ENCODE results near the gene CCDC74B.
"Not testable (repeated sequence)": the region's sequence is repeated elsewhere in the genome, so short reads cannot be mapped to it uniquely, and the experiment has no call there.

The CCDC74B gene

GRCh38 chr2:130145006-130145414 lies at the start of gene CCDC74B:
TSS of gene CCDC74B (minus strand) at chr2:130145112. CDS start at chr2:130144996, 116 bp downstream.
- peak; percentile 25 for DNase-seq (ENCODE audit: low read depth)

- not testable (repeated sequence) for DNase-seq (ENCODE audit: low read depth)
Observed at GRCh38 chr2:130193824-130194223, 48.9 kb upstream of the CCDC74B start.

DNA sequence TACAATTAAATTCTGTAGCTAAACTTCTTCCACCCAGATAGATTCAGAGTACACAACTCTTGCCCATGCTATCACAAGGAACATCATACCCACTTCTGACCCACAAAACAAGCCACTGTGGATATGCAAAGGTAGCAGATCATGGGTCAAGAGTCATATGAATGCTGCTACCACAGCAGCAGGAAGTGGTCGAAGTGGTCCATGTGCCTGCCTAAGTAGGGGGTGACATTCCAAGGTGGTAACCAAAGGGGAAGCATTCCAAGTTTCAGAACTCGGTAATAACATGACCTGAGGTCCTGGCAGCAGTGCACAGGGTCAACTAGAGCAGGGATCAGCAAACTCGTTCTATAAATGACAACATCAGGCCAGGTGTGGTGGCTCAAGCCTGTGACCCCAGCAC lies 47.5 kb upstream of the CCDC74B start:
- not testable (repeated sequence) for DNase-seq (ENCODE audit: low read depth)

DNA sequence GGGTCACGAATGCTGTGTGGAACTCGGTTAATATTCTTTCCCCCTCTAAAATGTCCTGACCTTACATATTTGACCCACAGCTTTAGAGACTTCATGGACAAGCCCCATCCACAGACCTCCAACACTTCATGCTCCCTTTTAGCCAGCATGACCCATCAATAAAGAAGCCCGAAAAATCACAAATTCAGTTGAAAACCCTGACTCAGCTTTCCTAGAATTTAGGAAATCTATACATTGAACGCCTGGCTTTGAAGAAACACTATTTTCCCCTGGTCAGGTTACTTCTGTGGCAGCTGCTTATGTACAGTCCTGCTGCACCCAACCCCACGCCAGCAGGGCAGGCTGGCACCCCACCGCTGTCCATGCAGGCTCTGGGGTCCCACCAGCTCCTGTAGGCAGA lies 46.4 kb upstream of the CCDC74B start:
- DNase-seq (ENCODE audit: low read depth): not testable (repeated sequence)

GRCh38 chr2:130190237-130190636 lies 45.3 kb upstream of the CCDC74B start:
- DNase-seq (ENCODE audit: low read depth): no peak

DNA sequence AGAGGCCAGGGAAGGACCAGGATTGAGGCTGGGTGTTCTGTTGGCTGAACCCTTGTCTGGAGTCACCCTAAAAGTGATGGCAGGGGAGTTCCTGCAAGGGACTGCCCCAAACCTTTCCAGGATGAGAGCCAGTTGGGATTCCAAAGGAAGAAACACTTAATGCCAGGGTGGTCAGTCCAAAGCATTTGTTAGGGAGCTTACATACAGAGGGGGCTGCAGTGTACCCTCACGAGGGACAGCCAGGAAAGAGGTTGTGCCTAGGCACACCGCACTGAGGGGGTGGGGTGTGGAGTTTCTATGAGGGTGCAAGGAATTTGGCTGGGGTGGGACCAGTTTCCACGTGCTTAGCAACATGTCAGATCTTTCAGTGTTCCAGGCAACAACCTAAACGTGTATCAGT lies 44.0 kb upstream of the CCDC74B start:
- not testable (repeated sequence) for DNase-seq (ENCODE audit: low read depth)

DNA sequence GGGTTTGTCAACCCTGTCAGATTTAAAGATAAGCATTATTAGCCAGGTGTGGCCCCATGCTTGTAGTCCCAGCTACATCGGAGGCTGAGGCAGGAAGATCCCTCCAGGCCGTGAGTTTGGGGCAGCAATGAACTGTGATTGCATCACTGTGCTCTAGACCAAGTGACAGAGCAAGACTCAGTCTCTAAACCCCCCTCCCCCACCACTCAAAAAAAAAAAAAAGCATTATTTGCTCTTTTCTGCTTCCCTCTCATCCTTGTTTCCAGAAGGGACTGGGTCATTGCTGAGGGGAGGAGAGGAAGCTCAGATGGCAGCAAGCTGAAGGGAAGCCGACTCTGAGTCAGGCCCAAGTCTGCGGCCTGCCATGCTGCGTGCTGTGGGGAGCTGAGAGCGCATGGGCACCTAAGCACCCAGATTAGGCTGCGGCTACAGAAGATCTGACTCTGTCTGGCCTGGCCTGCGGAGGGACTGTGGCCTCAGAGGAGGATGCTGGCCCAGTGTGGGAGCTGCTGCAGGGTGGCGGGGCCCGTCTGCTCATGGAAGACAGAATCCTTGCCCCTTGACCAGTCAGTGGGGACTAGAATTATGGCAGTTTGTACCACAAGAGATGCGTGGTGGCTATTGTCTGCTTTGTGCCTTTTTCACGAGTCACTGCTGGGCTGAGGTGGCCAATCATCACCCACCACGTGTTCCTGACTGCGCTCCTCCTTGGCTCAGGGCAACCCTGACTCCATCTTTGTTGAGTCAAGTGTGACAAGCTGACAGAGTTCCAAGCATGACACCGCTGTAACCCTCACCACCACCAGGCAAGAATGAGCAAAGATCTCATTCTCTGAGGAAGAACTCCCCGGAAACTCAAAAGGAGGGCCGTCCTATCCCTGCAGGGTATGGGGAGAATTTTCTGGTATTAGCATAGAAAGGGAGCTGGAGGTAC lies 43.2 kb upstream of the CCDC74B start:
- not testable (repeated sequence) for DNase-seq (ENCODE audit: low read depth)

DNA sequence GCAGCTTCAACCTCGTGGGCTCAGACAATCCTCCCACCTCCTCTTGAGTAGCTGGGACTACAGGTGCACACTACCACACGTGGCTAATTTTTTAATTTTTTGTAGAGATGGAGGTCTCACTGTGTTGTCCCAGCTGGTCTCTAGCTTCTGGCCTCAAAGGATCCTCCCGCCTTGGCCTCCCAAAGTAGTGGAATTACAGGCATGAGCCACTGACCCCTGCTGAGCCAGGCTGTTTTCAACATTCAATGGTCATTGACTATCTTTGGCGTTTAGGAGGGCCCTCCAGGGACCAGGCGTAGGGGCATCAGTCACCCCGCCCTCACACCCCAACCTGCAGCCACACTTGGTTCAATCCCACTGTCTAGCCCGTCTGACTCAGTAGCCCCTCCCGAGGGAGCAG lies 42.4 kb upstream of the CCDC74B start:
- DNase-seq (ENCODE audit: low read depth): no peak

DNA sequence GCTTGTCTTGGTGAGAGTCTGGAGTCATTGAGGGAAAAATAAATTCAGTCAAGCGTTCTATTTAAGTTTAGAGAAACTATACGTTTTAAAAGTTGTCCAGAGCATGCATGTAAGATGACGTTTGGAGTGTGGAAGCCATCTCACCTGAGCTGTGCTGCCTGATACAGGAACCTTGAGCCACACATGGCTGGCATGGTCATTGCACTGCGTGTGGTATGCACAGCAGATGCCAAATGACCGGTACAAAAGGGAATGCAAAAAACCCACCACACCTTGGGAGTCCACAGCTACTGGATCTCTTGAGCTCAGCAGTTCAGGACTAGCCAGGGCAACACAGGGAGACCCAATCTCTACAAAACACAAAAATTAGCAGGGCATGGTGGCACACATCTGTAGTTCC lies 41.5 kb upstream of the CCDC74B start:
- no peak for DNase-seq (ENCODE audit: low read depth)

DNA sequence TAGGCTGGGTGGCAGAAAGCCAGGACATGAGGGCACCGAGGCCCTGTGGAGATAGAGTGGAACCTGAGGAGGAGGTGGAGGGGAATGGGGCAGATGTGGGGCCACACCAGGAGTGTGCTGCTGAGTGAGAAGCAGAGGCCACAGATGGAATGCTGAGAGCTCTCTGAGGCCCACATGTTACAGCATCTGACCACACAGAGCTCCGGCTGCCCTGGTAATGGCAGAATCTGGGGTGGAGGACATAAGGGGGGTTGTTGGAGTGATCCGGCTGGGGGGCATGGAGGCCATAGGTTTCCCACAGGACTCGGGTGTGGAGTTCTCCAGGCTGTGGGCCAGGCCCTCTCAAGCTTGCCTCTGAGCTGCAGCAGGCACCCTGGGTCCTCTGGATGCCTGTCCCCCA lies 41.0 kb upstream of the CCDC74B start:
- no peak for DNase-seq (ENCODE audit: low read depth)

DNA sequence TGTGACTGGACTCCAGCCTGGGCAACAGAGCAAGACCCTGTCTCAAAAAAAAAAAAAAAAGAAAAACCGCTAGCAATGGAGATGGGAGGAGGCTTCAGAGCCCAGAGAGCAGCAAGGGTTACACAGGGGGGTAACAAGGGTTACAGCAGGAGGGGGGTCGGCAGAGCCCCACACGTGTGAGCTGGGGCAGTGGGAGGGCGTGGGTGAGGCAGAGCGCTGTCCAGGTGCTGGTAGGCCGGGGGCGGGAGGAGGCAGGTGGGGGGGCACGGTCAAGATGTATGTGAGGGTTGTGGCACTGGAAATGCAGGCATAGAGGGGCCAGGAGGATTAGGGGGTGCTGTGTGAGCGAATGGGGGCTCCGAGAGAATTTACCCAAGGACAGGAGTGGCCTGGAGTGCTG lies 40.5 kb upstream of the CCDC74B start:
- no peak for DNase-seq (ENCODE audit: low read depth)

GRCh38 chr2:130183512-130184373 lies 38.8 kb upstream of the CCDC74B start:
- peak; percentile 38 for DNase-seq (ENCODE audit: low read depth)

DNA sequence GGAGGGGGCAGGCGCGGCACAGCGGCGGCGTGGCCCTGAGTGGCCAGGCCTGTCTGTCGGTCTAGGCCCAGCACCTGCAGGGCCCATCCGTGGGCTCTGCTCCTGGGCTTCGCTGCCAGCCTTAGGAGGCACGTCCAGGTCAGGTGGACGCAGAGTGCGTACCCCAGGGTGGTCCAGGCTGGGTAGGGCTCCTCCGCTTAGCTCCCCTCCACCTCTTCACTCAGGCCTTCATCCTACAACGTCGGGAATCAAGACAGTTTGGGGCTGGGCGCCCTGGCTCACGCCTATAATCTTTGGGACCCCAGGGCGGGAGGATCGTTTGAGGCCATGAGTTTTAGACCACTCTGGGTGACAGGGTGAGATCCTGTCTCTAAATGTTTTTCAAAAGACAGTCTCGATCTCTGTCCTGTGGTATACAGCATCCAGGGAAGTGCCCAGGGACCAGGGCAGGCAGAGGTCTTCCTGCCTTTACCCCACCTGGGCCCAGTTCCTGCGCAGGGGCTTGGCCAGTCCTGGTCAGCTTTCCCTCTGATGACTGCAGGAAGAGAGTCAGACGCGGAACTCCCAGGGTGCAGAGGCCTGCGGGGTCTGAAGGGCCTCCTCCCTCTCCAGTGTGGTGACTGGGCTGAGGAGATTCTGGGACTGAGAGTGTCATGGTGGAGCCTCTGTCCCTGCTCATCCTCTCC lies 38.1 kb upstream of the CCDC74B start:
- peak; percentile 20 for DNase-seq (ENCODE audit: low read depth)

DNA sequence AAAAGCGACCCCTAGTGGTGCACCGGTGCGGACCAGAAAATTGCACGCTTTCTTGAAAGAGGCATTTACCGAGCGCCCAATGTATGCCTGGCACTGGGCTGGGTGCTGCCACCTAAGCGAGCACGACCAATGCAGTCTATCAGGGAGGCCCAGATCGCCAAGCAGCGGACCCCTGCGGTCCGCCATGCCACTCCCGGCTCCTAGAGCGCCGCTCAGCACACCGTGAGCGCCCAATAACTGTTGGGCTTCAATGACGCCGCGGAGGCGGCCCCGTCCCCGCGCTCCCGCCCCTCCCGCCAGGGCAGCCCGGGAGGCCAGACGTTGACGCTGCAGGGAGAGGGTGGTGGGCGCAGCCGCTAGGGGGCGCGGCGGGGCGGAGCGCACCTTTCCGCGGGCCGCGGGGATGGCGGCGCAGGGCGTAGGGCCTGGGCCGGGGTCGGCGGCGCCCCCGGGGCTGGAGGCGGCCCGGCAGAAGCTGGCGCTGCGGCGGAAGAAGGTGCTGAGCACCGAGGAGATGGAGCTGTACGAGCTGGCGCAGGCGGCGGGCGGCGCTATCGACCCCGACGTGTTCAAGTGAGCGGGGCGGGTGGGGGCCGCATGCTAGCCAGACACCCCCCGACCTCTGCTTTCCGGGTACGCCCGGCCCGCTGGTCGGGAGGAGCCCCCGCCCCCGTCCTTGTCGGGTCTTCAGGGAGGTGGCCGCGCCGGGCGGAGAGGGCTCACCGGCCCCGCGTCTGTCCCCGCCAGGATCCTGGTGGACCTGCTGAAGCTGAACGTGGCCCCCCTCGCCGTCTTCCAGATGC lies 37.2 kb upstream of the CCDC74B start, which contains the start of gene MZT2B:
Gene MZT2B, plus strand, starts transcription at position 383 of the 803 bp plus-strand sequence. Its CDS starts 21 bp downstream, at position 404.
- DNase-seq (ENCODE audit: low read depth): peak; percentile 79

DNA sequence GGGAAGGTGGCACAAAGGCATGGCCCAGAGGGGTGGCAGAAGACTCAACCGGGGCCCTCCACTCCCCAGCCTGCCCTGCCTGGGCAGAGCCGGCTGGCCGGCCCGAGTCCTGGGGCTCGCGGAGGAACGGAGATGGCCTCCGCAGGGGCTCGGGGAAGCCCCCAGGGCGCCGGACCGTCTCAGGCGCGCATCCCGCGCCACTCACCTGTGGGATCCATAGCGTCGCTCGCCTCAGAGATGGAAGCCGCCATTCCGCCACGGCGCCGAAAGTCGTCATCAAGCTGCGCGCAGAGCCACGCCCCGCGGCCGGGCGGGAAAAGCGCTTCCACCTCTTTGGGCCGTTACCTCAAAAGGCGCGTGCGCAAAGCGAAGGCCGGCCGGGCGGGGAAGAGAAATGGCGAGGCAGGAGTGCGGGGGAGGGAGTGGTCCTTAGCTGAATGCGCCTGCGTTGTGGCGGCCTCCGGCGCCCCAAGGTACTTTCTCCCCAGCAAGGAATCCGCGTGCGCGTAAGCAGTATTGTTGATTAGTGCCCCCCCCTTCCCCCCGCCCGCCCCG lies 36.5 kb upstream of the CCDC74B start, which contains the start of gene SMPD4:
Gene SMPD4, minus strand, starts transcription at position 278 of the 555 bp plus-strand sequence. CDS start 5,010 bp downstream, outside the sequence.
- peak; percentile 94 for DNase-seq (ENCODE audit: low read depth)

DNA sequence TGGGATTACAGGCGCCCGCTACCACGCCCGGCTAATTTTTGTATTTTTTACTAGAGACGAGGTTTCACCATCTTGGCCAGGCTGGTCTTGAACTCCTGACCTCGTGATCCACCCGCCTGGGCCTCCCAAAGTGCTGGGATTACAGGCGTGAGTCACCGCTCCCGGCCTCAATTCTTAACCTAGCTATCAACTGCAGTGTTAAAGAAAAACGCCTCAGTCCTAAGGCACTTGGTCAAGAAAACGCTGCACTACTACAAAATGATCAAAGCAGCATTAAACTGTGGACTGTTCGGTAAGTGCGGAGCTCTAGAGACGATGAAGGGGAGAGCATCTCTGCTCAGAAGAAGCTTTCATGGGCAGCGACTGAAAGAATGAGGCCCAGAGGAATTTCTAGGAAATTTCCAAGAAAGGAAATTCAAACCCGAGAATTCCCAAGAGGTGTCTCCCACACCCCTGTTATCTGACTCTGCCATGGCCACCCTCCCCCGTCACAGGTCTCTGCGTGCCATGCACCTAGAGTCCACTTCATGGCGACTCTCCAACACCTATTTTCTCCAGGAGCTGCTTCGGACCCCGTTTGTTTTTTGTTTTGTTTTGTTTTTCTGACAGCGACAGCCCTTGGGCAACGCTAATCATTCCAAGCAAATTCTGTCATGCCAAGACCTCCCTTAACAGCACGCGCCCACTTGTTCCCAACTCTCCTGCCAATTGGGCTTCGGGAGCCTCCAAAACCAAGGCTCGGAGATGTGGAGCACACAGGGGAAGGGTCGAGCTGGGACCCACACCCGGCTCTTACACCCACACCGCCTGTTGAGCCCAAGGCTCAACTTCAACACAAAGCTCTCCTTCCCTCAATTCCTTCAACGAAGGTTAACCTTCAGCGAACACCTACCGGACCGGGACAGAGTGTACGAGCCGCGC lies 35.8 kb upstream of the CCDC74B start:
- peak; percentile 47 for DNase-seq (ENCODE audit: low read depth)

DNA sequence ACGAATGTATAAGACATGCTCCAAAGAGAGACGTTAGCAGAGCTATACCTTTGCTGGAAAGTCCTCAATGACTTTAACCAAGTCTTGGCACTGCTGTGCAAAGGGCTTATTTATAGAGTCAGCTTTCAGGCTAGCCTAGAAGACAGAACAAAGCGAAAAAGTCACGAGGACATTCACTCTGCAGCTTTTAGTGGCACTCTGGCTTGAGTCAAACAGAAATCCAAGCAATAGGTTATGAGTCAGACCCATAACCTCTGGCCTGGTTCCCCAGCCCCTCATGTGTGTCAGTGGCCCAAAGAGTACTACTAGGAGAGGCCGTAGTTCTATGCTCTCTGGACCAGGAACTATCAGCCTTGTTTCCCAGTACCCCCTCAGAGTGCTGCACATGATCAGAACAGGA lies 30.0 kb upstream of the CCDC74B start:
- DNase-seq (ENCODE audit: low read depth): not testable (repeated sequence)

GRCh38 chr2:130169896-130170295 lies 25.0 kb upstream of the CCDC74B start:
- no peak for DNase-seq (ENCODE audit: low read depth)

DNA sequence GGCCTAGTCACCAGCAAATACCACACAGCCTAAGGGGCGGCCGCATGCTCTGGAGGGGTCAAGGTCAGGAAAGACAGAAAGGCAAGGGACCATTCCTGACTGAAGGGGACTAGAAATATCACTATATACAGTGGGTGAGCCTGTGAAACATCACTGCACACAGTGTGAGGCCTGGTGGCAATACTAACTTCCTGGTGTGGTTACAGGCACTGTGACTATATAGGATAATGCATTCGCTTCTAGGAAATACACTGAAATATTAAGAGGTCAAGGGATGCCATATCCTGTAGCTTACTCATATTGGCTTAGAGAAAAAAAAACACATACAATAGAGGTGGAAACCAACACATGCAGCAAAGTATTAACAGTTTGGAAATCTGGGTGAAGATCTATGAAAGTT lies 24.3 kb upstream of the CCDC74B start:
- not testable (repeated sequence) for DNase-seq (ENCODE audit: low read depth)

DNA sequence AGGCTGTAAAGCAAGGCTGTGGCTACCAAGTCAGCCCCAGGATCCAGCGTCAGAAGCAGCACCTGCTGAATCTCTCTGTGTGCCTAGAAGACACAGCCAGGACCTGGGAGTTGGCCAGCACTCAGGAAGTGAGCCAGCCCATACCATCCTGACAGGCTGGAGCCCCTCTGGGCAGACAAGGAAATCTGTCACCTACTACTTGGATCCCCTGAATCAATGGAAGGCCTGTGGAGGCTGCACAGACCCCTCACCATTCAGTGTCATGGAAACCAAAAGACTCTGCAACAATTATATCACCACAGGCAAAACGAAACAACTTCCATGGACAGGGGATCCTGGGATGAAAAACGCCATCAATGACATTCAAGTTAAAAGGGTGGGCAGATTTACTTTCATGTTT lies 21.7 kb upstream of the CCDC74B start:
- not testable (repeated sequence) for DNase-seq (ENCODE audit: low read depth)

All from iris pigment epithelial cell (primary cell).